Measurements from ENCODE around the gene FGD6. TPM values are rescaled to one million over a fixed set of nuclear protein-coding genes. Genes with fewer than 3 reads are reported as not detected.

The FGD6 gene
- total and polyA plus RNA-seq, 7 experiments from 2014 or later = 0.35 to 8.6 (median 1.1) TPM

GRCh38 chr12:95213119-95213518 is 4.1 kb downstream of the FGD6 start:
- DNase-seq = no peak
- Mint-ChIP-seq H3K9me3 (peaks cover 0 to 2% (median 0%) of the 10 kb centered on the region in 11 donors), H3K27ac (no peak overlapping the region), H3K4me1 (peaks cover 7 to 17% (median 13%) of the 10 kb centered on the region in 7 donors), H3K27me3 (peaks cover 0 to 23% (median 7%) of the 10 kb centered on the region in 5 donors), H3K36me3 (peaks cover 0 to 4% (median 0%) of the 10 kb centered on the region in 5 donors), H3K4me3 (no peak overlapping the region)
- peaks cover 0 to 5% (median 0%) of the 10 kb centered on the region in 3 experiments for H3K36me3 ChIP-seq (ENCODE audit: control insufficient read depth in 2 of 3, insufficient read depth in 3 of 3, low read length in 3 of 3)
- no peak overlapping the region for H3K4me3 ChIP-seq (ENCODE audit: low read length)
- ChIA-PET CTCF (no interaction called here), POLR2A (interaction anchor here (1.2 kb wide), 1 partner anchor 9 kb away, joined by 3 read pairs; no protein-coding TSS in a partner anchor)
- intact Hi-C loops (cut with micrococcal nuclease) = loop anchor here in 1 of 2 donors (10.0 kb wide), 2 partner anchors 588 to 982 kb away; partner anchors contain the start of gene ELK3
- no peaks in the 10 kb centered on the region for H3K9me3 ChIP-seq (ENCODE audit: control insufficient read depth in 2 of 3, low read length in 3 of 3)
- no peaks in the 10 kb centered on the region for H3K4me1 ChIP-seq (ENCODE audit: control insufficient read depth in 2 of 2, insufficient read depth in 2 of 2, low read length in 2 of 2)
- no peak for ATAC-seq
- no peaks in the 10 kb centered on the region for H3K27me3 ChIP-seq (ENCODE audit: control insufficient read depth in 2 of 2, insufficient read depth in 2 of 2, low read length in 2 of 2)
- no peak overlapping the region for H3K27ac ChIP-seq (ENCODE audit: low read depth, low read length)

DNA sequence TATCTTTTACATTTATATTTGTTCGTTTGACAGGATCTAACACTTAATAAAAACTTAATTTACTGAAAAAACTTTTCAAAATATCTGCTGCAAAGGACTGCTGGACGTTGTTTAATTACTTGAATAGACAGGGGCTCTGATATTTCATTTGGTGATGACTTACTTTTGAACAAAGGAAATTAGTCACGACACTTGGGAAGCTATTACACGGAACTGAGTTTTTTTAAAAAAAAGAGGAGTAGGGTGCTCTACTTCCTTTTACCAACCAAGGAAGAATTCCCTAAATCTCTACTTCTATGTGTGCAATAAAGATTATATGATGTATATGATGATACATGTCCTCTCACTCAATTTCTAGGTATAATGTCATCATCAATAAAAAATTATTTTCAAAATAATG is 4.7 kb downstream of the FGD6 start:
- Histone ChIP-seq H3K27me3 (ENCODE audit: control insufficient read depth in 2 of 2, insufficient read depth in 2 of 2, low read length in 2 of 2) (no peaks in the 10 kb centered on the region), H3K27ac (ENCODE audit: low read depth, low read length) (no peak overlapping the region), H3K4me3 (ENCODE audit: low read length) (no peak overlapping the region), H3K36me3 (ENCODE audit: control insufficient read depth in 2 of 3, insufficient read depth in 3 of 3, low read length in 3 of 3) (no peaks in the 10 kb centered on the region), H3K9me3 (ENCODE audit: control insufficient read depth in 2 of 3, low read length in 3 of 3) (no peaks in the 10 kb centered on the region), H3K4me1 (ENCODE audit: control insufficient read depth in 2 of 2, insufficient read depth in 2 of 2, low read length in 2 of 2) (no peaks in the 10 kb centered on the region)
- Mint-ChIP-seq H3K27ac (no peak overlapping the region), H3K9me3 (peaks cover 0 to 2% (median 0%) of the 10 kb centered on the region in 11 donors), H3K36me3 (peaks cover 0 to 2% (median 0%) of the 10 kb centered on the region in 5 donors), H3K27me3 (peaks cover 0 to 23% (median 7%) of the 10 kb centered on the region in 5 donors), H3K4me3 (no peak overlapping the region), H3K4me1 (peaks cover 7 to 17% (median 12%) of the 10 kb centered on the region in 7 donors)
- intact Hi-C loops (cut with micrococcal nuclease) = loop anchor here in 1 of 2 donors (10.0 kb wide), 2 partner anchors 588 to 982 kb away; partner anchors contain the start of gene ELK3
- ChIA-PET POLR2A (interaction anchor here (1.2 kb wide), 1 partner anchor 10 kb away, joined by 3 read pairs; no protein-coding TSS in a partner anchor), CTCF (no interaction called here)
- DNase-seq = no peak
- ATAC-seq = no peak

DNA sequence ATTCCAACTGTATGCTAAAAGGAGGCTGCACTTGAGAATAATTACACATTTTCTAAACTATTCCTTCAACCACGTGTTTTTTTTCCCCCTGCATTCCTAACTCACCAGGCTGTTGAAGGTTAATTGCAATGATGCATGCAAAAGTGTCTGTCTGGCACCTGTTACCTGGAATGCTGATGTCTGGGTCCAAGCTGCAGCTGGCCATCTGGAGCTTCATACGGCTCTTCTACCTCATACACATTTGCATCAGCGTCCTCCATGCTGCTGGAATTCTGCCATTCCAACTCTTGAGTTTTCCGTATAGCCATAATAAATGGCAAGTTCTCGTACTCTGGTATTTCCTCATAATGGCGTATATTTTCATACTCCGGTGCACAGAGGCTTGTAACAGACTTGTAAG is 8.6 kb downstream of the FGD6 start:
- peaks cover 0 to 3% (median 0%) of the 10 kb centered on the region in 5 donors for H3K27me3 Mint-ChIP-seq
- peaks cover 0 to 3% (median 0%) of the 10 kb centered on the region in 5 donors for H3K36me3 Mint-ChIP-seq
- H3K27me3 ChIP-seq (ENCODE audit: control insufficient read depth in 2 of 2, insufficient read depth in 2 of 2, low read length in 2 of 2) = no peaks in the 10 kb centered on the region
- H3K9me3 Mint-ChIP-seq = no peaks in the 10 kb centered on the region
- H3K27ac ChIP-seq (ENCODE audit: low read depth, low read length) = no peak overlapping the region
- no peak overlapping the region for H3K27ac Mint-ChIP-seq
- POLR2A ChIA-PET = interaction anchor here (1.1 kb wide), 1 partner anchor 265 kb away, joined by 4 read pairs; the partner anchor contains the start of gene METAP2
- DNase-seq (no peak), ATAC-seq (no peak)
- intact Hi-C loops (cut with micrococcal nuclease) = no loop called here
- no peak overlapping the region for H3K4me3 ChIP-seq (ENCODE audit: low read length)
- H3K9me3 ChIP-seq (ENCODE audit: control insufficient read depth in 2 of 3, low read length in 3 of 3) = no peaks in the 10 kb centered on the region
- peaks cover 0 to 8% (median 0%) of the 10 kb centered on the region in 7 donors for H3K4me1 Mint-ChIP-seq
- no peaks in the 10 kb centered on the region for H3K36me3 ChIP-seq (ENCODE audit: control insufficient read depth in 2 of 3, insufficient read depth in 3 of 3, low read length in 3 of 3)
- CTCF ChIA-PET = no interaction called here
- H3K4me1 ChIP-seq (ENCODE audit: control insufficient read depth in 2 of 2, insufficient read depth in 2 of 2, low read length in 2 of 2) = no peaks in the 10 kb centered on the region
- H3K4me3 Mint-ChIP-seq = no peak overlapping the region

GRCh38 chr12:95207407-95207806 is 9.9 kb downstream of the FGD6 start:
- peaks cover 0 to 3% (median 0%) of the 10 kb centered on the region in 5 donors for H3K36me3 Mint-ChIP-seq
- no peak overlapping the region for H3K27ac Mint-ChIP-seq
- CTCF ChIA-PET = no interaction called here
- H3K4me1 Mint-ChIP-seq = peaks cover 3 to 19% (median 10%) of the 10 kb centered on the region in 7 donors
- peaks cover 0 to 3% (median 0%) of the 10 kb centered on the region in 5 donors for H3K27me3 Mint-ChIP-seq
- no peak overlapping the region for H3K4me3 Mint-ChIP-seq
- POLR2A ChIA-PET = no interaction called here
- intact Hi-C loops (cut with micrococcal nuclease) = no loop called here
- Histone ChIP-seq H3K4me3 (ENCODE audit: low read length) (no peak overlapping the region), H3K27ac (ENCODE audit: low read depth, low read length) (no peak overlapping the region), H3K9me3 (ENCODE audit: control insufficient read depth in 2 of 3, low read length in 3 of 3) (no peaks in the 10 kb centered on the region), H3K27me3 (ENCODE audit: control insufficient read depth in 2 of 2, insufficient read depth in 2 of 2, low read length in 2 of 2) (no peaks in the 10 kb centered on the region), H3K36me3 (ENCODE audit: control insufficient read depth in 2 of 3, insufficient read depth in 3 of 3, low read length in 3 of 3) (no peaks in the 10 kb centered on the region), H3K4me1 (ENCODE audit: control insufficient read depth in 2 of 2, insufficient read depth in 2 of 2, low read length in 2 of 2) (no peaks in the 10 kb centered on the region)
- ATAC-seq = no peak
- no peak for DNase-seq
- no peaks in the 10 kb centered on the region for H3K9me3 Mint-ChIP-seq

DNA sequence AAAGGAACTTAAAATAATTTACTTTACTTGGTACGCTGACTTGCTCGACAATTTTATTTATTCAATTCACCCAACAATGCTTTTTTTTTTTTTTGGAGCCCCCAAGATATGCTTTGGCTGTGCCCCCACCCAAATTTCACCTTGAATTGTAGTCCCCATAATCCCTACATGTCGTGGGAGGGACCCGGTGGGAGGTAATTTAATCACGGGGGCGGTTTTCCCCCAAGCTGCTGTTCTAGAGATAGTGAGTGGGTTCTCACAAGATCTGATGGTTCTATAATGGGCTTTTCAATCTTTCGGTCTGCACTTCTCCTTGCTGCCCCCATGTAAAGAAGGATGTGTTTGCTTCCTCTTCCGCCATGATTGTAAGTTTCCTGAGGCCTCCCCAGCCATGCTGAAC is 10.4 kb downstream of the FGD6 start:
- ChIA-PET CTCF (no interaction called here), POLR2A (no interaction called here)
- H3K27ac ChIP-seq (ENCODE audit: low read depth, low read length) = no peak overlapping the region
- DNase-seq = no peak
- H3K4me1 ChIP-seq (ENCODE audit: control insufficient read depth in 2 of 2, insufficient read depth in 2 of 2, low read length in 2 of 2) = no peaks in the 10 kb centered on the region
- peaks cover 0 to 3% (median 0%) of the 10 kb centered on the region in 5 donors for H3K27me3 Mint-ChIP-seq
- H3K36me3 Mint-ChIP-seq = peaks cover 0 to 3% (median 0%) of the 10 kb centered on the region in 5 donors
- H3K4me1 Mint-ChIP-seq = peaks cover 4 to 19% (median 10%) of the 10 kb centered on the region in 7 donors
- no peaks in the 10 kb centered on the region for H3K9me3 Mint-ChIP-seq
- H3K27me3 ChIP-seq (ENCODE audit: control insufficient read depth in 2 of 2, insufficient read depth in 2 of 2, low read length in 2 of 2) = no peaks in the 10 kb centered on the region
- no peaks in the 10 kb centered on the region for H3K9me3 ChIP-seq (ENCODE audit: control insufficient read depth in 2 of 3, low read length in 3 of 3)
- no peak overlapping the region for H3K4me3 Mint-ChIP-seq
- intact Hi-C loops (cut with micrococcal nuclease) = no loop called here
- no peak overlapping the region for H3K27ac Mint-ChIP-seq
- H3K4me3 ChIP-seq (ENCODE audit: low read length) = no peak overlapping the region
- H3K36me3 ChIP-seq (ENCODE audit: control insufficient read depth in 2 of 3, insufficient read depth in 3 of 3, low read length in 3 of 3) = no peaks in the 10 kb centered on the region
- ATAC-seq = no peak

DNA sequence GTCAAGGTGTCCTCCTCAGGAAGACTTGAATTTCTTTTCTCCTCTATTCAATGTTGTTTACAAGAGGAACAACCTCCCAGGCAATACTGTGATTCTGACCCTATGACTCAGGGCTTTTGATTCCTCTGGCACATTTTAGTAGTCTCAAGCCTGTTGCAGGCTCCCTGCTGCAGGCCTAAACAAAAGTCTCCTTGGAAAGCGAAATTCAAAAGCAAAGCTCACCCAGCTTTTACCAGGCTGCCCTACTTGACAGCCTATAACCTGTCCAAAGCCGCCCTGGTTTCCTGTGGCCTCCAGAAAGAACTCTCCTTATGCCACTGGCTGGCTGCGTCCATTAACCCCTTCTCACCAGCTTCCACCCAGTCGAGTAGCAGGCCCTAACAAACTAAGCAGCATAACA is 11.6 kb downstream of the FGD6 start:
- intact Hi-C loops (cut with micrococcal nuclease) = no loop called here
- no peak overlapping the region for H3K4me3 Mint-ChIP-seq
- no peaks in the 10 kb centered on the region for H3K9me3 Mint-ChIP-seq
- peak; percentile 44 for ATAC-seq
- peak overlapping the region in 1 of 9 donors; percentile 51 for H3K27ac Mint-ChIP-seq
- peaks cover 0 to 3% (median 0%) of the 10 kb centered on the region in 5 donors for H3K36me3 Mint-ChIP-seq
- Histone ChIP-seq H3K4me1 (ENCODE audit: control insufficient read depth in 2 of 2, insufficient read depth in 2 of 2, low read length in 2 of 2) (no peaks in the 10 kb centered on the region), H3K27ac (ENCODE audit: low read depth, low read length) (no peak overlapping the region), H3K9me3 (ENCODE audit: control insufficient read depth in 2 of 3, low read length in 3 of 3) (no peaks in the 10 kb centered on the region), H3K4me3 (ENCODE audit: low read length) (no peak overlapping the region), H3K36me3 (ENCODE audit: control insufficient read depth in 2 of 3, insufficient read depth in 3 of 3, low read length in 3 of 3) (no peaks in the 10 kb centered on the region), H3K27me3 (ENCODE audit: control insufficient read depth in 2 of 2, insufficient read depth in 2 of 2, low read length in 2 of 2) (no peaks in the 10 kb centered on the region)
- no peak for DNase-seq
- ChIA-PET CTCF (no interaction called here), POLR2A (interaction anchor here (0.6 to 1.1 kb wide), 2 partner anchors 11 to 126 kb away, joined by 5 to 6 read pairs; partner anchors contain the start of gene FGD6)
- peaks cover 0 to 3% (median 0%) of the 10 kb centered on the region in 5 donors for H3K27me3 Mint-ChIP-seq
- peaks cover 5 to 30% (median 15%) of the 10 kb centered on the region in 7 donors for H3K4me1 Mint-ChIP-seq

Data from naive thymus-derived CD4-positive, alpha-beta T cell (primary cell).